Uterus (tissue), 2 donors: ENCODE measurements around the gene ZSCAN1.

Source experiments
- CTCF ChIP-seq, 4 experiments: fragments of 200-600 bp in 2 of 4; fragments of 450-650 bp in 2 of 4; sonication (generic) in 2 of 4; IDR thresholded peaks; one replicate each; pipeline ENCODE4 v1.5.1; 2016 to 2019; ENCODE audit warnings: antibody characterized with exemption in 4 of 4, mild to moderate bottlenecking in 2 of 4, moderate library complexity in 1 of 4
- POLR2A ChIP-seq, 2 donors: fragments of 450-650 bp; IDR thresholded peaks; one replicate each; pipeline ENCODE4 v1.6.1; 2016; ENCODE audit warnings: antibody characterized with exemption in 2 of 2, mild to moderate bottlenecking in 1 of 2, moderate library complexity in 1 of 2

- TF ChIP-seq CTCF (IDR thresholded peaks at IDR 0.05) = no peak
- TF ChIP-seq POLR2A (IDR thresholded peaks at IDR 0.05) = no peak
These were observed 2.0 kb downstream of the ZSCAN1 start for GRCh38 chr19:58035863-58036262.
